RPMI8226 (cell line): ENCODE measurements around the gene RTF2.

Experiments
- DNase-seq: peaks from one replicate; pipeline ENCODE4 v3.0.0-alpha.2; 2015

The RTF2 gene

GRCh38 chr20:56468316-56469076 is at the start of gene RTF2:
Gene RTF2 (plus strand): TSS chr20:56468627. CDS start chr20:56468698, 71 bp downstream.
- peak; percentile 94 for DNase-seq

GRCh38 chr20:56420028-56420427 is 48.4 kb upstream of the RTF2 start:
- DNase-seq: no peak

GRCh38 chr20:56420940-56421688 is 47.3 kb upstream of the RTF2 start:
- no peak for DNase-seq

- no peak for DNase-seq
Measured at GRCh38 chr20:56422076-56422823, 46.2 kb upstream of the RTF2 start.

GRCh38 chr20:56422824-56423189 is 45.6 kb upstream of the RTF2 start:
- DNase-seq: no peak

GRCh38 chr20:56423211-56423610 is 45.2 kb upstream of the RTF2 start:
- no peak for DNase-seq

GRCh38 chr20:56423886-56424285 is 44.5 kb upstream of the RTF2 start:
- no peak for DNase-seq

GRCh38 chr20:56424931-56425330 is 43.5 kb upstream of the RTF2 start:
- no peak for DNase-seq

GRCh38 chr20:56426026-56426425 is 42.4 kb upstream of the RTF2 start:
- DNase-seq: no peak

- no peak for DNase-seq
Measured at GRCh38 chr20:56426926-56427325, 41.5 kb upstream of the RTF2 start.

GRCh38 chr20:56427797-56428196 is 40.6 kb upstream of the RTF2 start:
- DNase-seq: no peak

- no peak for DNase-seq
Measured at GRCh38 chr20:56428410-56428809, 40.0 kb upstream of the RTF2 start.

- DNase-seq: no peak
Measured at GRCh38 chr20:56428881-56429280, 39.5 kb upstream of the RTF2 start.

GRCh38 chr20:56429502-56429901 is 38.9 kb upstream of the RTF2 start:
- DNase-seq: no peak

- DNase-seq: no peak
Measured at GRCh38 chr20:56429941-56430340, 38.5 kb upstream of the RTF2 start.

GRCh38 chr20:56430461-56430860 is 38.0 kb upstream of the RTF2 start:
- DNase-seq: no peak

- no peak for DNase-seq
Measured at GRCh38 chr20:56430957-56431356, 37.5 kb upstream of the RTF2 start.

GRCh38 chr20:56431471-56431870 is 37.0 kb upstream of the RTF2 start:
- no peak for DNase-seq

GRCh38 chr20:56433221-56433879 is 35.1 kb upstream of the RTF2 start:
- no peak for DNase-seq

- DNase-seq: no peak
Measured at GRCh38 chr20:56433880-56434255, 34.6 kb upstream of the RTF2 start.

- DNase-seq: no peak
Measured at GRCh38 chr20:56437196-56437960, 31.0 kb upstream of the RTF2 start.

GRCh38 chr20:56438284-56438683 is 30.1 kb upstream of the RTF2 start:
- no peak for DNase-seq
